ENCODE measurements around the gene ADAMTS15.

The ADAMTS15 gene

DNA sequence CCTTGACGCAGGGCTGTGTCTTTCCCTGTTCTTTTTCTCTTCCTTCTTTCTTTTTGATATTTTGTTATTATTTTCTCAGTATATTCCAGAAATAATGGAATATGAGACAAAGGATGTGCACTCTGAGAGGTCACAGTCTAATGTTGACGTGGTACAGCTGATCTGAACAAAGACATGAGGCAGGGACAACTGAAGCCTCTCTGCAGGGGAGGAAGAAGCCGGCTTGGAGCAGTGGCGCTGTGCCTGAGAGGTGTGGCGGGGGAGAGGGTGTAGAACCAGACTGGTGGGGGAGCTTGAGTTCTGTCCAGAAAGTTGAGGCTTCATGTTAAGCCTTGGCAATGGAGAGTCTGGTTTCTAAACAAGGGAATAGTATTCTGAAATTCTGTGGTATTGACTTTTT, 34.7 kb downstream of the ADAMTS15 start:
- TF ChIP-seq, protein P1, sequence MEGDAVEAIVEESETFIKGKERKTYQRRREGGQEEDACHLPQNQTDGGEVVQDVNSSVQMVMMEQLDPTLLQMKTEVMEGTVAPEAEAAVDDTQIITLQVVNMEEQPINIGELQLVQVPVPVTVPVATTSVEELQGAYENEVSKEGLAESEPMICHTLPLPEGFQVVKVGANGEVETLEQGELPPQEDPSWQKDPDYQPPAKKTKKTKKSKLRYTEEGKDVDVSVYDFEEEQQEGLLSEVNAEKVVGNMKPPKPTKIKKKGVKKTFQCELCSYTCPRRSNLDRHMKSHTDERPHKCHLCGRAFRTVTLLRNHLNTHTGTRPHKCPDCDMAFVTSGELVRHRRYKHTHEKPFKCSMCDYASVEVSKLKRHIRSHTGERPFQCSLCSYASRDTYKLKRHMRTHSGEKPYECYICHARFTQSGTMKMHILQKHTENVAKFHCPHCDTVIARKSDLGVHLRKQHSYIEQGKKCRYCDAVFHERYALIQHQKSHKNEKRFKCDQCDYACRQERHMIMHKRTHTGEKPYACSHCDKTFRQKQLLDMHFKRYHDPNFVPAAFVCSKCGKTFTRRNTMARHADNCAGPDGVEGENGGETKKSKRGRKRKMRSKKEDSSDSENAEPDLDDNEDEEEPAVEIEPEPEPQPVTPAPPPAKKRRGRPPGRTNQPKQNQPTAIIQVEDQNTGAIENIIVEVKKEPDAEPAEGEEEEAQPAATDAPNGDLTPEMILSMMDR (conservative IDR thresholded peaks at IDR 0.05; ENCODE audit: control insufficient read depth, insufficient read depth, low read depth, low read length): no peak
- no peak for DNase-seq (ENCODE audit: low read depth)
- no peak overlapping the region for H3K4me3 ChIP-seq (ENCODE audit: control insufficient read depth, low read depth, low read length)

DNA sequence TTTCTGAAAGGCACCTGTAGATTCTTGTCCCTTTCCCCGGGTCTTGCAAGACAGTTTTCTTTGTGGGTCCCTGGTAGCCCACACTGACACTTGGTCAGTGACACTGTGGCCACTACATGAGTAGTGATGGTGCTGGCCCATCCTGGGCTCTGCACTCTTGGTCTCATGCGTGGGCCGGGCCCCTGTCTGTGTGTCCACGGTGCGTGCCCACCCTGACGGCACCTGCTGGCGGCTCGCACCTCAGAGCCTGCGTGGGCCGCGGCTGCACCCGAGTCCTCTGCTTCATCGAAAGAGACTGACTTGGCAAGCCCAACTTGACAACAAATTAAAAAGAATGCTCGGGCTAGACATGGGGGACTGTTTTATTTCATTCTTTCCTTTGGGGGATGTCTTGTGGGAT, 37.5 kb downstream of the ADAMTS15 start:
- DNase-seq (ENCODE audit: low read depth): no peak
- TF ChIP-seq, protein P1 (conservative IDR thresholded peaks at IDR 0.05; ENCODE audit: control insufficient read depth, insufficient read depth, low read depth, low read length): no peak
- no peak overlapping the region for H3K4me3 ChIP-seq (ENCODE audit: control insufficient read depth, low read depth, low read length)

DNA sequence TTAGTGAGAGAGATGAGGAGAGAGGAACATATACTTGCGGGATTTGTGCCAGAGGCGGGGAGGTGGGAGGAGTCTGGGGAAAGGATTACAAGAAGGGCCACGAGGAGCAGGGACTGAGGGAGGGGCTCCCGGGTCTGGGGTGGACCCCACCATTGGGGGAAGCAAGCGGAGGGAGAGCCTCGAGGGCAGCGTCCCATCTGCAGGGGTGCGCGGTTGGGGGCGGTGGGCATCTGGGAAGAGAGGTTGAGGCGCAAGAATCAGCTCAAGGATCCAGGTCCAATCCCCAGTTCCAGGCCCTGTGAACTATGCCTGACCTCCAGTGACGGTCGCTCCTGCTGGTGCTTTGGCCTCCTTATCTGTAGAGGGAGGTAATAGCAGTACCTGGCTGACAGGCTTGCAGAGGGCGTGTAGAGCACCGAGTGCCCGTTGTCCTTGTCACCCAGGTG, 38.0 kb downstream of the ADAMTS15 start:
- no peak for DNase-seq (ENCODE audit: low read depth)
- no peak overlapping the region for H3K4me3 ChIP-seq (ENCODE audit: control insufficient read depth, low read depth, low read length)
- TF ChIP-seq, protein P1 (conservative IDR thresholded peaks at IDR 0.05; ENCODE audit: control insufficient read depth, insufficient read depth, low read depth, low read length): no peak

DNA sequence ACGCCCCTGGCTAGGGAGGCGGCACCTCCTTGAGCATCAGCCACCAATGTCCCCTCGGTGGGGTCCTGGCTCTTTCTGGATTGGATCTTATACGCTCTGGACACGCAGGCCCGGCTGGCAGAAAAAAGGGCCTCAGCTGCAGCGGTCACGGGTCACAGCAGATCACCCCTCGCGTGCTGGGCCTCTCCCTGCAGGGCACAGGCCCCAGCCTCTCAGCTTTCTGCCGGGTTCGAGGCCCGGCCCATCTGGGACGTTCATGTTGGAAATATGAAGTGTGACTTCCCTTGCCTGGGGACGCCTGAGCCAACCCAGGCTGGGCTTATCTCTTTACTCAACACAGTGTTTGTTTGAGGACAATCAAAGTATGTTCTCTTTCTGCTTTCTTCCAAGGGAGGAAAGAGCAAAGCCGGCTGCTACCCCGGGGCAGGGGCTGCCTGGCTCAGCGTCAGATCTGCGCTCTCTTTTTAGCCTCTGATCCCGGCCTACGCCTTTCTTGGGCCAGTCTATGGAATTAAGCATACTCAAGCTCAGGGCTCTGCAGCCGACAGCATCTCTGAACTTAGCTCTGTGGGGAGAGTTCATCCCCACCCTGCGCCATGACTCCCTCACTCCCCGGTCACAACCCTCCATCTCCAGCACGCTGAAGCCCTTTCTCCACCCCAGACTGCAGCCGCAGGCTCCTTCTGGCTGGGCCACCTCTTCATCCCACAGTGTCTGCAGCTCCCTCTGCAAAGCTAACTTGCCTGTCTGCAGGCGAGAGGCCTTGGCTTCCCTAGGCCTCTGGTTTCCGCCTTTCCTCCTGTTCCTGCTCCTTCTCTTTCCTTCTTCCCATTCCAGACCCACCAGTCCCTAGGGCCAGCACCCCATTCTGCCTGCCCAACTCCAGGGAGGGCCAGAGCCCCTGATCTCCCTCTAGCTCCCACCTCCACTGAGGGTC, 38.8 kb downstream of the ADAMTS15 start:
- DNase-seq (ENCODE audit: low read depth): no peak
- H3K4me3 ChIP-seq (ENCODE audit: control insufficient read depth, low read depth, low read length): no peak overlapping the region
- TF ChIP-seq, protein P1 (conservative IDR thresholded peaks at IDR 0.05; ENCODE audit: control insufficient read depth, insufficient read depth, low read depth, low read length): no peak

DNA sequence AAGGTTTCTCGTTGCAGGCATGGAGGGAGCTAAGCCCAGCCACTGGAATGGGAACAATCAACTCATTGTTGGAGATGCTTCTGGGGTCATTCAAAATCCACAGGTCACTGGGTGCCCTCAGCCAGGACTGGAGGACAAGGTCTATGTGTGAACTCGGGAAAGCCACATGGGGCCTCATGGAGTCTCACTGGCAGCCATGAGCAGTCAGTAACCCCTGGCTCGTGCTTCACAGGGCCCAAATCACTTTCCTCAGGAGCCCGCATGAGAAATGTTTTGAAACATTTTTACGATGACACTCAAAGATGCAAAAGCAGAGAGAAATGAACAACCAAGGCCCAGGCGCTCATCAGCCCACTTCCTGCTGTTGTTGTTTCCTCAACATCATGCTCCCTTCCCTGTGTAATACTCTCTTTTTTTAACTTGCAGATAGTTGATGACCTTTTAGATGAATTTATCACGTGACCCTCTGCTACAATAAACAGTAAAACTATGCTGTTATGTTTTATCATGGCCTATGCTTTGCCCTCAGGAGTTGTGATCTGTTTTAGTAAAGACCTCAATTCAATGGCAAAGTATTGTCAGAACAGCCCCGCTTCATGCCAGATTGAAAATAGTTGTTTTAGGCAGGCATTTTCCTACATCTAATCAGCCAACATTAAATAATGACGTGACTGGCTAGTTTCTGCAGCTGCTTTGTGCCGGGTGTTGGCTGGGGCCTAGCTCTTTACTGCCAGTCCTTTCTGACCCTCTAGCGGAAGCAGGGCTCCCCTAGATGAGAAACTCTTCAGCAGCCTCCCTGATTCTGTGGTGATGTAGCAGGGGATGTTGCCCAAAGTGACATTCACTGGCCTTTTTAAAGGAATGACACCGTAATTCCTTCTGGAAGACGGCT, 39.7 kb downstream of the ADAMTS15 start:
- H3K4me3 ChIP-seq (ENCODE audit: control insufficient read depth, low read depth, low read length): no peak overlapping the region
- DNase-seq (ENCODE audit: low read depth): no peak
- TF ChIP-seq, protein P1 (conservative IDR thresholded peaks at IDR 0.05; ENCODE audit: control insufficient read depth, insufficient read depth, low read depth, low read length): no peak

DNA sequence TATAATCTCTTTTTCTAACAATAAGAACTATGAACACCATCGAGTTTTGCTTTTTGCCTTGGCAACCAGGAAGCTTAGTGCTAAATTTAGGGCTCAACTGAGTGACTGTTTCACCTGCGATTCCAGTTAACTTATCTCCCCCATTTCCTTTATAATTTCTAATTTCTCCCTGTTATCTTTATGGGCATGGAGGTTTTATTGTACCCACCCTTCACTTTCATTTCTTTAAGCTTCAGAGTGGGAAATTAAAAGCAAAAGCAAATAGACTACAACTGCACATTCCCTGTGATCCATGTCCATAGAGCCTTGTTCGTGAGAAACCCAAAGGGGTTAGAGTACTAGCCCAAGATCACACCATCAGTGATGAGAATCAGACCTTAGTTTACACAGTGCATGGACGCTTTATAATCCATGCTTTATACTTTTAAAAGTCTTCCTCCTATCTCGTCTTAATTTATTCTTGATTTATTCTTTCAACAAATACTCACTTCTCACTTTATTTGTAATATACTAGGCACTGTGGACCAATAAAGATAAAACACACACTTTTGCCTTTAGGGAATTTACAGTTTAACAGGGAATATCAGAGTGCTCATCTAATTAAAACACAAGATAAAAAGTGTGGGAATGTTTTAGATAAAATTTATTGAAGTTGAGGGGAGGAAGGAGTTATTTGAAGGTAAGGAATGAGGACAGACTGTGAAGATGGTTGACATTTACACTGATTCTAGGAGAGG, 40.6 kb downstream of the ADAMTS15 start:
- TF ChIP-seq, protein P1 (conservative IDR thresholded peaks at IDR 0.05; ENCODE audit: control insufficient read depth, insufficient read depth, low read depth, low read length): no peak
- no peak for DNase-seq (ENCODE audit: low read depth)
- H3K4me3 ChIP-seq (ENCODE audit: control insufficient read depth, low read depth, low read length): no peak overlapping the region

All from fibroblast of mammary gland (primary cell).